HEK293 (cell line): ENCODE data around the gene GALNT2.

Experiments used
- CTCF ChIP-seq: fragments of 450-650 bp; formaldehyde crosslinking; IDR thresholded peaks from 2 replicates; pipeline ENCODE4 v1.5.1; 2016; ENCODE audit warnings: missing biosample characterization, missing genetic modification characterization
- KLF8 ChIP-seq: fragments of 450-650 bp; formaldehyde crosslinking; IDR thresholded peaks from 2 replicates; pipeline ENCODE4 v1.5.1; 2016; ENCODE audit warnings: missing biosample characterization, missing genetic modification characterization
- REPIN1 ChIP-seq: fragments of 450-650 bp; formaldehyde crosslinking; IDR thresholded peaks from 2 replicates; pipeline ENCODE4 v1.5.1; 2017; ENCODE audit warnings: missing biosample characterization, missing genetic modification characterization, low read depth
- REST ChIP-seq: fragments of 450-650 bp; formaldehyde crosslinking; IDR thresholded peaks from 2 replicates; pipeline ENCODE4 v1.5.1; 2016; ENCODE audit warnings: missing biosample characterization, missing genetic modification characterization
- ZBTB26 ChIP-seq: fragments of 450-650 bp; formaldehyde crosslinking; optimal IDR thresholded peaks from 2 replicates; pipeline ENCODE3; 2016; ENCODE audit warnings: missing biosample characterization, mild to moderate bottlenecking, missing genetic modification characterization
- ZNF266 ChIP-seq: fragments of 450-650 bp; formaldehyde crosslinking; IDR thresholded peaks from 2 replicates; pipeline ENCODE4 v1.5.1; 2016; ENCODE audit warnings: missing biosample characterization, missing genetic modification characterization, low read depth
- ZNF302 ChIP-seq: fragments of 450-650 bp; formaldehyde crosslinking; IDR thresholded peaks from 2 replicates; pipeline ENCODE4 v1.5.1; 2016; ENCODE audit warnings: missing biosample characterization, missing genetic modification characterization, low read depth
- ZNF324 ChIP-seq: fragments of 450-650 bp; formaldehyde crosslinking; IDR thresholded peaks from 2 replicates; pipeline ENCODE4 v1.5.1; 2016; ENCODE audit warnings: missing biosample characterization, missing genetic modification characterization
- ZNF394 ChIP-seq: fragments of 450-650 bp; formaldehyde crosslinking; IDR thresholded peaks from 2 replicates; pipeline ENCODE4 v1.5.1; 2016; ENCODE audit warnings: missing biosample characterization, missing genetic modification characterization, mild to moderate bottlenecking, moderate library complexity, borderline replicate concordance
- ZNF785 ChIP-seq: fragments of 450-650 bp; formaldehyde crosslinking; IDR thresholded peaks from 2 replicates; pipeline ENCODE4 v1.5.1; 2016; ENCODE audit warnings: missing biosample characterization, missing genetic modification characterization

- TF ChIP-seq ZNF302 (tag by site-specific recombination) (no peak), ZNF394 (tag by site-specific recombination) (peak; percentile 15; the same call in 1 of the 2 replicates), ZNF266 (tag by site-specific recombination) (no peak), CTCF (tag by site-specific recombination) (peak; percentile 53; the same call in 1 of the 2 replicates), ZNF785 (0 out of 2 replicates have a peak, but pooled peaks have one; percentile 44), ZBTB26 (tag by site-specific recombination) (peak; percentile 93), REPIN1 (tag by site-specific recombination) (0 out of 2 replicates have a peak, but pooled peaks have one; percentile 61), KLF8 (tag by site-specific recombination) (no peak), REST (tag by site-specific recombination) (peak; percentile 18; the same call in 1 of the 2 replicates), ZNF324 (tag by site-specific recombination) (no peak)
These were observed 1.0 kb downstream of the GALNT2 start for GRCh38 chr1:230067871-230068620.
